GM21529 (cell line): ENCODE data around the gene GNG12.

Source experiments
- ATAC-seq: cut with Tn5 transposase; IDR thresholded peaks from one replicate; pipeline ENCODE4 v1.9.1; 2021; ENCODE audit not compliant: unreplicated experiment

Gene GNG12

GRCh38 chr1:67843331-67843730 is 10.1 kb upstream of the GNG12 start:
- no peak for ATAC-seq

DNA sequence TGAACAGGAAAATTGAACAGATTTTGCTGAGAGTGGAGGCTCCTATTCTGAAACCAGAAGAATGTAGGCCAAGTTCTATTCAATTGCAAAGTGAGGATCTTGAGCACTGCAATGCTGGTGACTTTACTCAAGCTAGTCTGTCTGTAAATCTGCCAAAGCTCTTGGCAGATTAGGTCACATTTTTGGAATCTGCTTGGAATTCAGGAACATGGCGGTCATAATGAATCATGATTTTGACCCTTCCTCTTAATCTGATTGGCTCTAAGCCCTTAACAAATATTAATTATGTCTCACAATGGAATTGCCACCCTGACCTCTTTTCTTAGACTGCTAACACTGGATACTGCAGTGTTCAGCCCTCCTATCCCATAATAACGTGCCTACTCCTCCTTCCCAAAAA is 7.2 kb upstream of the GNG12 start:
- no peak for ATAC-seq

DNA sequence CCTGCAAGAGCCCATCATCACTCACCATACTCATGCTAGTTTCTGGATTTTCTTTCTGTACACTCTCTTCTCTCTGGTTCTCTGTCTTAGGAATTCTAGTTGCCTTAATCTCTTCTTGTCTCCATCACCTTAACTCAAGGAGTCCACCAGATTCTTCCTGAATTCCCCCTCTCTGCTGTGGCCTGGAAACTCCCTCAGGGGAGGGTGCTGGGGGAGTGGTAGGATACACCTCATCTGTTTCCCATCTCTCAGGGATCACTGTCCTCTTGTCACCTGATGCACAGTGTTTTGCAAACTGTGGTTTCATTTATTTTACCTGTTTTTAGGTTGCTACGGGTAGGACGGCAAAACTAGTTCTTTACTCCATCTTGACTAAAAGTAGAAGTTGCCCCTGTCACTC is 6.6 kb upstream of the GNG12 start:
- ATAC-seq, result no peak

- no peak for ATAC-seq
Observed at GRCh38 chr1:67838180-67838910, 5.1 kb upstream of the GNG12 start.

DNA sequence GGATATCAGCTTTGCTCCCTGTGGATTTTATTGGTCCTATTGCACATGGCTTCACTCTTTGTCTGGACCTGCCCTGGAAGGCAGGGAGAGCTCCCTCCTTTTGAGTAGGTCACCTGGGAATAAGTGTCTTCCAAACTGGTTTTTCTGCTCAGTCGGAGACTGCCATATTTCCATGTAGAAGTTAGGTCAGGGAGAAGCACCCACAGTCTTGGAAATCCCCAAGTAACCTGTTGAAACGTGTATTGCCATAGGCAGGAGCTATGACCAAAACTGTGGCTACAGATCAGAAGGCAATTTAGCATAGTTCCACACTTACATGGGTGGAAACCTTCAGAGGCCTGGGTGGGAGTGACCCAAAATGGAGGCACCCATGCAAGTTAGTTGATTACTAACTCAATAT is 3.5 kb upstream of the GNG12 start:
- ATAC-seq, result no peak

DNA sequence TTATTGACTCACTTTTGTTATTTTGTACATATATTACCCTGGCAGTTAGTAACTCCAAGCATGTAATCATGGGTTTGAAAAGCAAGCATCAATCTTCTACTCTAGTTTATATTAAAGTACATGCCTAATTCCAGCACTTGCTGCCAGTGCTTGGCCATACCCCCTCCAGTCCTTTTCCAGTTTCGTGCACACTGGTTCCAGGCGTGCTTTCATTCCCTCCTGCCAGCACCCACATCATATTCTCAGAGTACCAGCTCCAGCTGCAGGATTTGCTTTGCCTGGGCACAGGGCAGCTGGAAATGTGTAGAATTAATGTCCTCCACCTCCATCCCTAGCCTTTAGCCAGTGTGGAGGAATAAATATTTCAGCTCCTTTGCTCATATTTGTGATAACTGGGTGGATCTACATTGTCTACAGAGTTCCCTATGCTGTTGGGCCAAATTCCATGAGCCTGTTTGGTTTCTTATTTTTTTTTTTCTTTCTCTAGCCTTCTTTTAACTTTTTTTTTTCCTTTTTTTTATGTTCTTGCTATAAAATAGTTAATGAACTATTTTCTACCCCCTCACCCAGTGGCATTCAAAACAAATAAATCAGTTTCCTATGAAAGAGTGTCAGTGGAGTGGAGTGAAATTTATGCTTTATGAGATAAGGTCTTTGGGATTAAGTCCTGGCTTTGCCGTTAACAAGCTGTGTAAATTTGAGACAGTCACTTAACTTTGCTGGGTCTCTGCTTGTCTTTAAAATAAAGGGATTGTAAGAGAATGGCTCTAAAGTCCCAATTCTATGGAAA is 2.6 kb upstream of the GNG12 start:
- no peak for ATAC-seq

DNA sequence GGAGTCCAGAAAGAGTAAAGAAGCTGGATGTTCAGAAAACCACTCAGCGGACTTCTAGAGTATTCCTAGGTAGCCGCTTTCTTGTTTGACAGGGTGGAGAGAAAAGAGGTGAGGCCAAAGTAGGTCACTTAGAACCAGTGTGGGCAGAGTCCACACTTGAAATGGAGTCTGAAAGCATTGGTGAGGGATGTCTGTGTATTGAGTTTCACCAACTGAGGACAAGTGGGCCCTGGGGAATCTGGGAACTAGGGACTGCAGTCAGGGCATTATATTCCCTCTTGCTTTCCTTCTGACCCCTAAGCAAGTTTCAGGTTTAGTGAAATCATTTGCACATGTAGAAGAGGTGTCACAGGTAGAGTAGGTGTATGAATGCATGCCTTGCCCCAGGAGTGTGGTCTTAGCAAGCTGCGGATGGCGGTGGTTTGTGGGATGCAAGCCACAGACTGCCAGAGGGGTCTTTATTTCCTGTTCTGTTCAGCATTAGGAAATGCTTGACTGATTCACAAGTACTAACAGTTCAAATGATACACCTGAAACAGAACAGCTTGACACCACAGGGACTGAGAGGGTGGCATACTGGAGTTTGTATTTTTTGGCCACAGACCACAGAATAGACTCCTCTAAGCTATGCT is 1.1 kb upstream of the GNG12 start:
- ATAC-seq, result no peak

GRCh38 chr1:67833602-67833940 is 304 bp upstream of the GNG12 start:
- no peak for ATAC-seq

GRCh38 chr1:67831850-67832513 is 1.3 kb downstream of the GNG12 start:
- no peak for ATAC-seq

DNA sequence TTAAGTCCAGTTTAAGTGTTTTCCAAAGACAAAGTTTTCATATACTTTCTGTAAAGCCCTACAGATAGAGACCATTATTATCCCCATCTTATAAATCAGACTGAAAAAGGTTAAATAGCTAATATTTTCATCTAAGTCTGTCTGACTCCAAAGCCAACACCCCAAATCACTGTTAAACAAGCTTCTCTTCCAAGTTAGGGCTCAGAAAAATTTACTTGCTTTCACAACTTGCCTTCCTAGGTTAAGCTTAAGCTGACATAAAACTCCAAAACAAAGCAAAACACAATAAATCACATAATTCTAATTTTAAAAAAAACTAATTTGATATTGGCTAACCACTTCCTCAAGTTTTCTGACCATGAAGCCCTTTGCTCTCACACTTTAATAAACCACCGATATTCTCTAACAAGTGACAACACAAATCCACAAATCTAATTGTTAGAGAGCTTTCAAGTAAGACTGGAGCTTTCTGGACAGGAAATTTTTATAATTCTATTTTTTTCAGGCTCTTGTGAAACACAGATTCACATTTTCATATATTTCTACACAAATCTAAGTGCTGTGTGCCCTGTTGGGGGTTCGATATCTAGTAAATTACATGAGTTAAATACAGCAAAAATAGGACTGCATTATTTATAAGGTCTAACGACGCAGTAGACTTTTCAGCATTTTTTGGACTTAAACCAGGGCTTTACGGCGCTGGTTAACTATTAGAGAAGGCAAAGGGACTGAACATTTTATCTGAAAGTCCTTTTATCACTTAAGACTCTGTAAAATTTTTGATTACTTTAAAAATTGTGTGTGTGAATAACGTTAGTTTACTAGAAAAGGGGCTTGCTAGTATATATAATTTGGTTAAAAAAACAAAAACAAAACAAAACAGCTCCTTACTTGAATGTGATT is 2.1 kb downstream of the GNG12 start:
- no peak for ATAC-seq

DNA sequence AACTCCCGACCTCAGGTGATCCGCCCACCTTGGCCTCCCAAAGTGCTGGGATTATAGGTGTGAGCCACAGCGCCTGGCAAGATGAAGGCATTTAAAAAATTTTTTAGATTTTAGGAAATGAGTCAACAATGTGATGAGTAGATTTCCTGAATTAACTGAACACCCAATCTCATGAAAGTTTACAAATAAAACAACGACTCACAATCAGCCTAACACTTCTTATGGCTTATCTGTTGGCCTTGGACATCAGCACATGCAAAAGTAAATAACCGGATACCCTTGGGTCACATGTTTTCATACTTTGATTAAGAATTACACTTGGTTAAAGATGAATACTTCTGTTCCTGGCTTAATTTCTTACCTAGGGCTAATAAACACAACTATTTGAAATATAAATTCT is 3.0 kb downstream of the GNG12 start:
- no peak for ATAC-seq

DNA sequence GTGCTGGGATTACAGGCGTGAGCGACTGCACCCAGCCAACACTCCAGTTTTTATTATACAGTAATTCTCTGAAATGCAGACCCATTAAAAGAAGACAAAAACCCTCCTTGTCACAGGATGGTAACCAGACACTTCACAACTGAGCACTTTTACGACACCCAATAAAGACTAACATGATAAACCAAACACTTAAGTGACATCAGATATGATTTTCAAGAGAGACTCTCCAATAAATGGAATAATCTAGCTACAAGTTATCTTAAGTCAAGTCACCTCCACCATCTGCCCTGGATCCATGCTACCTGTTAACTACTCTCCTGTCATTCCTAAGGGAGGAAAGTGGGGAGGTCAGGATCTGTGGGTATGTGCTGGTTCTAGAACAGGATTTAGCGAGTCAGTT is 5.6 kb downstream of the GNG12 start:
- ATAC-seq, result no peak

GRCh38 chr1:67825591-67825990 is 7.7 kb downstream of the GNG12 start:
- no peak for ATAC-seq

DNA sequence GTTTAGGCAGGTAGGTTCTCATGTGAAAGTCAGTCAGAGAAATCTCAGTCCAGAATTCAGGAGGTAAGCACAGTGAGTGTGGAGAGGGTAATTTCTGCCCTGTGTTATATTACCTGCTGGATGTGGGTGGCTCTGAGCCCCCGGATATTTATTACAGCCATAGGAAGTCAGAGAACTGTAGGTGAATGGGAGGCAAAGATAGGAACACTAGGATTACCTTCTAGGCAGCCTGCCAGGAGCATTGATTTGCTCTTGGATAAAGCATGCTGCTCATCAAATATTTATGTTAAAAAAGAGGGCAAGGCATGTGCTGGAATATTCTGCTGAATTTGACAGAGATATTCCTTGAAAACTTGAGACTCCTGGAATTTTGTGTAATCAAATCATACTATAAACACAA is 8.5 kb downstream of the GNG12 start:
- no peak for ATAC-seq

DNA sequence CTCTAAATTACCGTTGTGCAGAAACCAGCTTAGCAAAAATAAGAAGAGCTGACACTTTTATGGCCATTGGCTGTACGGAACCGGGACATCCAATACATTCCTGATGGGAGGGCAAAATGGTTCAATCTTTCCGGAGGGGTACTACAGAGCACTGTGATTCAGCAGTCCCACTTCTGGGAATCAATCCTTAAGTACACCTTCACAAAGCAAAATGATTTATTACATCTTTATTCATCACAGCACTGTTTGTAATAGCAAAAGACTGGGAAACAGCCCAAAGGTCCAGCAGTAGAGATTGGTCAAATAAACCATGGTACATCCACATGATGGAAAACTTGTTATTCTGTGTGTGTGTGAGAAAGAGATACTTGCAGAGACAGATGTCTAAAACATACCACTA is 9.7 kb downstream of the GNG12 start:
- ATAC-seq, result no peak

- ATAC-seq, result no peak
Observed at GRCh38 chr1:67821263-67821662, 12.0 kb downstream of the GNG12 start.

DNA sequence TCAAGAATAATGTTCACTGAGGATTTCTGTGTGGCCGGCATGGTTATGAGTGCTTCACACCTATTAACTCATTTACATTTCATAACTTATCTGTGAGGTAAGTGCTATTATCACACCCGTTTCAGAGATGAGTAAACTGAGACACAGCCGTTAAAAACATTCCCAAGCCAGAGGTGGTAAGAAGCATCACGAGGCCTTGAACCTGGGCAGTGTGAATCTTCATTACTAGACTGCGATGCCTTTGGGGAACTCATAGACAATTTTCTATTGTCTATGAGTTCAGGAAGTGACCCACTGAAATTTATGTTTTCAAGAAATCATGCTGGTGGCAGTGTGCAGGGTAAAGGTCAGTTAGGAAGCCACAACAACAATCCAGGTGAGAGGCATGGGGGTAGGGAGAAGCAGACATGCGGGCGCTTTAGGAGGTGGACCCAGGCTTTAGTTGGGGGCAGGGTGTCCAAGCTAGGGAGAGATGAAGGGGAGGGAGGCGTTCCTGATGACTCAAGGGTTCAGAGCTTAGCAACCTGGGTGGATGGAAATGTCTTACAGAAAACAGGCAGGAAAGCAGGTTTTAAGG is 14.5 kb downstream of the GNG12 start:
- no peak for ATAC-seq

GRCh38 chr1:67818162-67818561 is 15.1 kb downstream of the GNG12 start:
- ATAC-seq, result no peak

GRCh38 chr1:67817319-67817718 is 15.9 kb downstream of the GNG12 start:
- no peak for ATAC-seq

DNA sequence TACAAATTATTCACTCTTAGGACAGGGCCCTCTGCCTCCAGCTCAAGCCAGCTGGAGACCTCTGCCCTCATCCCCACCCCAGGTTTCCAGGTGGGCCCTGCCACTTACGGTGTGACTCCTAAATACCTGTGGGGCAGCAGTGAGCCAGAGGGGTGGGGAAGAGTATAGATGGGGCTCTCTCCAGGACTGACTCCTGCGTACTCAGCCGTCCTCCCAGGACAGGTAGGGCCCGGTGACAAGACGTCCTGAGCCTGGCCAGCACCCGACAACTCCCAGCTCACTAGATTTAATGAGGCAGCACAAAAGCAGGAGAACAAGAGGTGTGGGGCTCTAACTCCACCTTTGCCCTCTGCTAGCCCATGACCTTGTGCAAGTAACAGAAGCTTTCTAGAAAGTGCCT is 16.8 kb downstream of the GNG12 start:
- no peak for ATAC-seq
